HFFc6 (cell line): ENCODE measurements around the gene CFDP1. TPM values are rescaled to one million over a fixed set of nuclear protein-coding genes. Genes with fewer than 3 reads are reported as not detected.

Experiments
- DNase-seq: peaks from one replicate; pipeline ENCODE4 v3.0.0-alpha.2; 2018
- H3K27ac Mint-ChIP-seq: 2 replicates; pipeline ENCODE4 v1.8.0; 2020; ENCODE audit warnings: mild to moderate bottlenecking, mixed read lengths
- H3K27me3 Mint-ChIP-seq: 2 replicates; pipeline ENCODE4 v1.8.0; 2021; ENCODE audit warnings: mild to moderate bottlenecking, moderate library complexity, mixed read lengths; ENCODE audit not compliant: insufficient read depth
- H3K36me3 Mint-ChIP-seq: 2 replicates; pipeline ENCODE4 v1.8.0; 2021; ENCODE audit warnings: low read depth, mixed read lengths
- H3K4me1 Mint-ChIP-seq: 2 replicates; pipeline ENCODE4 v1.8.0; 2020; ENCODE audit warnings: low read depth, mixed read lengths
- H3K4me3 Mint-ChIP-seq: 2 replicates; pipeline ENCODE4 v1.8.0; 2020; ENCODE audit warnings: mild to moderate bottlenecking, moderate library complexity, mixed read lengths
- H3K9me3 Mint-ChIP-seq: 2 replicates; pipeline ENCODE4 v1.8.0; 2020; ENCODE audit warnings: mild to moderate bottlenecking, mixed read lengths
- total RNA-seq, 6 experiments: library from RNA; stranded (reverse); fragmentation: NEBNext Ultra II Directional; extraction: Animal tissue kit (Norgen Biotek cat#: 25700); gene quantifications; 2 replicates in 1 of 6; 3 replicates in 5 of 6; pipeline ENCODE4 v1.2.3, GENCODE V29; 2021
- TF ChIP-seq, protein P1 (sequence below): fragments of 200-600 bp; sonication (generic); IDR thresholded peaks from 2 replicates; pipeline ENCODE4 v1.5.0; 2021; ENCODE audit warnings: antibody characterized with exemption, mild to moderate bottlenecking

CFDP1 gene
- total RNA-seq, 6 experiments from 2014 or later, result 33.0 to 43.1 (median 37.6) TPM

DNA sequence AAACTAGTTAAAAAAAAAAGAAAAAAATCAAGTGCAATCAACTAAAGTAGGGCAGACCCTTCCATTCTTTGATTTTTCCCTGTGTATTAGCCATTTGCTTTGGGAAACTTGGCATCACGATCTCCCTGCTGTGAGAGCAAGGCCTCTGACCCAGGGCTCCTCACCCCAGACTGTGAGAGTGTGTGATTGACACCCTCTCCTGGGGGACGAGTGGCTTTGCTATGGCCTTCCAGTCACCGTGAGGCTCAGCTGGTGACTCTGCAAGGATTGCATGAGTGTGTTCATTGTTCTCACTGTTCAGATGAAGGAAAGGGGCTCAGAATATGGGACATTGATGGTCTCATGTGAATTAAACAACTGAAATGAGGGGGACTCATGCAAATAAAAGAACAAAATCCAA is 112.9 kb downstream of the CFDP1 start:
- no peaks in the 10 kb centered on the region; the same call in none of the 2 replicates for H3K27me3 Mint-ChIP-seq
- peak; percentile 11 for DNase-seq
- H3K27ac Mint-ChIP-seq, result peak overlapping the region; percentile 98
- TF ChIP-seq, protein P1, sequence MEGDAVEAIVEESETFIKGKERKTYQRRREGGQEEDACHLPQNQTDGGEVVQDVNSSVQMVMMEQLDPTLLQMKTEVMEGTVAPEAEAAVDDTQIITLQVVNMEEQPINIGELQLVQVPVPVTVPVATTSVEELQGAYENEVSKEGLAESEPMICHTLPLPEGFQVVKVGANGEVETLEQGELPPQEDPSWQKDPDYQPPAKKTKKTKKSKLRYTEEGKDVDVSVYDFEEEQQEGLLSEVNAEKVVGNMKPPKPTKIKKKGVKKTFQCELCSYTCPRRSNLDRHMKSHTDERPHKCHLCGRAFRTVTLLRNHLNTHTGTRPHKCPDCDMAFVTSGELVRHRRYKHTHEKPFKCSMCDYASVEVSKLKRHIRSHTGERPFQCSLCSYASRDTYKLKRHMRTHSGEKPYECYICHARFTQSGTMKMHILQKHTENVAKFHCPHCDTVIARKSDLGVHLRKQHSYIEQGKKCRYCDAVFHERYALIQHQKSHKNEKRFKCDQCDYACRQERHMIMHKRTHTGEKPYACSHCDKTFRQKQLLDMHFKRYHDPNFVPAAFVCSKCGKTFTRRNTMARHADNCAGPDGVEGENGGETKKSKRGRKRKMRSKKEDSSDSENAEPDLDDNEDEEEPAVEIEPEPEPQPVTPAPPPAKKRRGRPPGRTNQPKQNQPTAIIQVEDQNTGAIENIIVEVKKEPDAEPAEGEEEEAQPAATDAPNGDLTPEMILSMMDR, result no peak
- H3K9me3 Mint-ChIP-seq, result no peaks in the 10 kb centered on the region
- H3K4me1 Mint-ChIP-seq, result peaks cover 81% of the 10 kb centered on the region
- H3K36me3 Mint-ChIP-seq, result peaks cover 11% of the 10 kb centered on the region; the same call in 1 of the 2 replicates
- peak overlapping the region; percentile 77 for H3K4me3 Mint-ChIP-seq

DNA sequence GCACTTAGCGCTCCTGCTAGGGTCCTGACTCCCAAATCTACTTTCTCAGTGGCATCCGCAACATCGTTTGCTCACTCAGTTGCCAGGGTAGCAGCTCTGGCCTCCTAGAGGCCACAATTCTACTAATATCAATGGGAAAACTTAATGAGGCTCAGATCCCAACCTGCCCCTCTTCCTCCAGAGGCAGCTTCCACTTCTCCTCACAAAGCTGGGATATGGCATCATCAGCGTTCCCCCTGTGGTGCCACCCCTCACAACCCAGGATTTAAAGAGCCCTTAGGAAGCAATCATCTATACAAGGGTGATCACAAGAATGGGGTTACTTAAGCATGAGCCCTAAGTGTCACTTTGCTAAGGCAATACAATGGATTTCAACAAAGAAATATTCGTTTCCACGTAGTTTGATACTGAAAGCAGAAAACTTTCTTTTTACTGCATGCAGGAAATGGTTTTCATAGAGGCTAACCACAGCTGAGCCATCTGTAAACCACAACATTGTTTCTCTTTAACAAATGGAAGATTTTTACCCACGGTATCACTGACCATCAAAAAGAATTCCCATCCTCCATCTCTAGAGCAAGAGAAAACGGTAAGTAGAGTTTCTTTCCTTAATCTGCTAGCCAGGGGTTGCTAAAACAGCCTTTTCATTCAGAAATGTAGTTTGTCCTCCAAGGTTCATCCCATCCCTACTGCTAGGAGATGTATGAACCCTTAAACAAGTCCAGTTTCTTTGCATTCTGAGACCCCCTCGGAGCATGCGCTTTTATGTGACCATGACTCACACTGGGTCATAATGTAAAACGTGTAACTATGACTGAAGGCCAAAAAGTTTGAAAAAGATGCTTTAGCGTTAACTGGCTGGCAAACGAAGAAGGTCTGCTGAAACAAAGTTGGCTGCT is 113.5 kb downstream of the CFDP1 start:
- Mint-ChIP-seq H3K4me1 (peaks cover 75% of the 10 kb centered on the region), H3K4me3 (peak overlapping the region; percentile 77)

DNA sequence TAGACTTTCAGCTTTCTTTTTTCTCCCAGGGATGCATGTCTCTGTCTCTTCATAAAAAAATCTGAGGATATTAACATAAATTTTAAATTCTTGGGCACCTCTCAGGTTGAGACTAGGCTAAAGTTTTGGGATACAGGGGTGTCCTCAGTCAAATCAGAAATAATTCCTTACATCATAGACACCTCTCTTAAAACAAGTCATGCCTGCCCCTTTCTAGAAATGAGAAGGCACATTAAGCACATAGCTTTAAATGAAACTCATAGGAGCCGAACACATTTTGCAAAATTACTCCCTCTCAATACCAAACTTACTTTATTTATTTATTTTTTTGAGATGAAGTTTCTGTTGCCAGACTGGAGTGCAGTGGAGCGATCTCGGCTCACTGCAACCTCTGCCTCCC is 114.6 kb downstream of the CFDP1 start:
- Mint-ChIP-seq H3K27ac (peak overlapping the region; percentile 98), H3K4me3 (no peak overlapping the region), H3K36me3 (peaks cover 14% of the 10 kb centered on the region), H3K4me1 (peaks cover 65% of the 10 kb centered on the region), H3K27me3 (no peaks in the 10 kb centered on the region; the same call in 1 of the 2 replicates), H3K9me3 (no peaks in the 10 kb centered on the region)
- DNase-seq, result no peak
- TF ChIP-seq, protein P1, result no peak

More for the DNA sequence above, 113.5 kb downstream of the CFDP1 start:
- TF ChIP-seq, protein P1, result no peak; the same call in 1 of the 2 replicates
- Mint-ChIP-seq H3K27ac (peak overlapping the region; percentile 98), H3K36me3 (peaks cover 11% of the 10 kb centered on the region; the same call in 1 of the 2 replicates), H3K9me3 (no peaks in the 10 kb centered on the region), H3K27me3 (no peaks in the 10 kb centered on the region; the same call in none of the 2 replicates)
- peak; percentile 88 for DNase-seq

DNA sequence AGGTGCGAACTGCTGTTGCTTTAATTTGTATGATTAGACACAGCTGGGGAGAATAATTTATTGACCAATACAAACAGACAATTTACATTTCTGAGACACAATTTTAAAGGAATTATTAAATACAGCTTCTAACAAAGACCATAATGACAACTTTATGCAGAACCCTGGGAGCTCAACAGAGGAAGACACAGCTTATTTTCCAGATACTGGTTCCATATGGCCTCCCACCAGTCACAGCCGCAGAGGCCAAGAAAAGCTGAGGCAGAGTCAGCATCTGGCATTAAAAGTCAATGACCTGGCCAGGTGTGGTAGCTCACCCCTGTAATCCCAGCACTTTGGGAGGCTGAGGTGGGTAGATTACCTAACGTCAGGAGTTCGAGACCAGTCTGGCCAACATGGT is 115.8 kb downstream of the CFDP1 start:
- peaks cover 56% of the 10 kb centered on the region for H3K4me1 Mint-ChIP-seq
- TF ChIP-seq, protein P1, result no peak
- H3K36me3 Mint-ChIP-seq, result peaks cover 17% of the 10 kb centered on the region
- DNase-seq, result no peak
- H3K27me3 Mint-ChIP-seq, result peaks cover under 1% of the 10 kb centered on the region; the same call in 1 of the 2 replicates
- no peak overlapping the region for H3K4me3 Mint-ChIP-seq
- H3K9me3 Mint-ChIP-seq, result no peaks in the 10 kb centered on the region
- H3K27ac Mint-ChIP-seq, result peak overlapping the region; percentile 64

DNA sequence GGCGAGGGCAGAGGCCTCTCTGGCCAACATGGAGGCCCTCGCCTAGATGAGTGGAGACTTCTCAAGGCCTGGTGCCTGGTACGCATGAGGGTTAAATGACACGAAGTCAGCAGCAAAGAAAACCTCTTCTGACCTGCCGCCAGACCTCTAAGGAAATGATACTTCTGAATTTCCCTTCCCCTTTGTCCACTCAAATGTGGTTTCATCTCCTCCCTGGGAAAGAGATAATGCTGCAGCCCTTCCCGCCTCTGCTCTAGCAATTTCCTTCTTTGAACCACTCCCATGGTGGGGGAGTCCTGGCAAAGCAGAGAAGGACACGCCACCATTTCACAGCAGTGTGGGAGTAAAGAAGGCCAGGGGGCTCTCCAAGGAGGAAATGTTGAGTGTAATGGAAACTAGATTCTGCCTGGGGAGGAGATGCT is 116.2 kb downstream of the CFDP1 start:
- Mint-ChIP-seq H3K27me3 (peaks cover 2% of the 10 kb centered on the region; the same call in 1 of the 2 replicates), H3K4me1 (peaks cover 57% of the 10 kb centered on the region), H3K9me3 (no peaks in the 10 kb centered on the region), H3K4me3 (no peak overlapping the region), H3K27ac (peak overlapping the region; percentile 64), H3K36me3 (peaks cover 17% of the 10 kb centered on the region)
- DNase-seq, result no peak
- TF ChIP-seq, protein P1, result no peak
